Cortex of kidney (tissue), 1 donor: ENCODE data around the gene SUFU.

ENCODE experiments used
- DNase-seq: peaks from one replicate; lab custom pipeline; 2025; lab: John Stamatoyannopoulos, UW

Gene SUFU

DNA sequence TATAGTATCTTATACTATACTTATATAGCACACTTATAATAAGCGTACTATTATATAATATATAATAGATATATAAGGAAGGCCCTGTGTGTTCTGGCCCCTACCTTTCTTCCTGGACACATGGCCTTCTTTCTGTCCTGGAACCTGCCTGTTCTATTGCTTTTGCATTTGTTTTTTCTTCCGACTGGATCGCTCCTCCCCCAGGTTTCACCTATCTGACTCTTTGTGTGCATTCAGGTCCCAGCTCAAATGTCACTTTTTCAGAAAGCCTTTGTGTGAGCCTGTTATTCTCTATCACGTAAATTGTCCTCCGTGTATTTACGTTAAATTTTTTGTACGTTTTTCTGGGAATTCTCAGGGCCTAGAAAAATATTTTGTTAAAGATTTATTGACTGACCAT is 137.6 kb downstream of the SUFU start:
- DNase-seq: no peak

DNA sequence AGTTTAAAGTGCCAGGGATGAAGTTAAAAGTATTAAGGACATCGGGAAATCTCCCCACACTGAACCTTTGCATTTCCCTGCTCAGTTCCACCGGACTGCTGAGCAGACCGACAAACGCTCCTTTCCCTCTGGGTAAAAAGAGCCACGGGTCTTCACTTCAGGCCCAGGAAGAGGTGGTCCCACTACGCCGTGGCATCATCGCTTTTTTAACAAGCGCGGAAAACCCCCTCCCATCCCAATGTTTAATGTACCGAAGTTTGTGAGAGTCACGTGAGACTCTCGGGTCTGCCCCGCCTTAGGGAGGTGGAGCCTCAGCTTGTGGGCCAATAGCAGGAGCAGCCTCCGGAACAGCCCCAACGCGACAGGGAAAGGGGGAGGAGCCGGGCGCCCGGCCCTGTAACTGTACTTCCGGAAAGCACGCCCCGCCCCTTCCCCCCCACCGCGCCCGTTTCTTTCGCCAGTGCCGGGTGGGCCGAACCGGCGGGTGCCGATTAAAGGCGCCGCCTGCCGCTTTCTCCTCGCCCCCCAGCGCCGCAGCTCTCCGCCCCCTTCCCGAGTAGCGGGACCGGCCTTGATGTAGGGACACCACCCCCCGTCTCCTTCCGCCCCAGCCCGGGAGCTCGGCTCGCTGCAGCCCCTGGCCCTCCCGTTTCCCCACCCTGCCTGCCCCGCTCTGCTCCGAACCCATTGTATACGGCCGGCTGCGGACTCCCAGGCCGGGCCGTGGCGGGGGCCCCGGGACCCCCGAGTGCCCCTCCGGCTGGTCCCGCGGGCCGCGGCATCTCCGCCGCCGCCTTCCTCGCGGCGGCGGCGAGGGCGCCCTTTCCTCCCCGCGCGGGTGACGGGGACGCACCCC is 138.3 kb downstream of the SUFU start:
- DNase-seq: no peak

GRCh38 chr10:102642736-102643335 is 139.1 kb downstream of the SUFU start:
- no peak for DNase-seq

- no peak for DNase-seq
Observed at GRCh38 chr10:102643336-102644065, 139.7 kb downstream of the SUFU start.

DNA sequence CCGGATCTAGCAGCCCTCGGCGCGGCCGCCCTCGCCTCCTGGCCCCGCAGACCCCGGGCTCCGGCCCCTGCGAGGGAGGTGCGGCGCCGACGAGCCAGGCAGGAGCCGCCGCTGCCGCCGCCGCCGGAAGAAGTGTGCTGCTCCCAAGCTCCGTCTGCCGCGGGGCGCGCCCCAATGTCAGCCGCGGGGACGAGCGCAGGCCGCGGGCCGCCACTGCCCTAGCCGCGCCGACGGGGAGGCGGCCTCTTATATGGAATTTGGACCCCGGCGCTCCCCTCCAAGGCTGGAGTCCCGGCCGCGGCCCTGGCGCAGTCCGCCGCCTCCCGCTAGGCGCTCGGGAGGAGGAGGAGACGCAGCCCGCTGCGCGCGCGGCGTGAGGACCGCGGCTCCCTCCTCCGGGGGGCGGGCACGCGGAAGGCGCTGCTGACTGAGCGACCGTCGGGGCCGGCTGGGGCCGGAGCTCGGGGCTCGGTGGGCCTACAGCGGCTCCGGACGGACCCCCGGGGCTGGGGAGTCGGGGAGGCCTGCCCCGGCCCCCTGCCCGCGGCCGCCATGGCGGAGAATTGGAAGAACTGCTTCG is 140.4 kb downstream of the SUFU start, which contains the start of gene TRIM8:
Gene TRIM8 (plus strand): TSS at position 414 of the 580 bp plus-strand sequence. CDS start 139 bp downstream, at position 553.
- no peak for DNase-seq

GRCh38 chr10:102644646-102645387 is 141.0 kb downstream of the SUFU start:
- DNase-seq: no peak

- DNase-seq: no peak
Observed at GRCh38 chr10:102645388-102645740, 141.6 kb downstream of the SUFU start.

DNA sequence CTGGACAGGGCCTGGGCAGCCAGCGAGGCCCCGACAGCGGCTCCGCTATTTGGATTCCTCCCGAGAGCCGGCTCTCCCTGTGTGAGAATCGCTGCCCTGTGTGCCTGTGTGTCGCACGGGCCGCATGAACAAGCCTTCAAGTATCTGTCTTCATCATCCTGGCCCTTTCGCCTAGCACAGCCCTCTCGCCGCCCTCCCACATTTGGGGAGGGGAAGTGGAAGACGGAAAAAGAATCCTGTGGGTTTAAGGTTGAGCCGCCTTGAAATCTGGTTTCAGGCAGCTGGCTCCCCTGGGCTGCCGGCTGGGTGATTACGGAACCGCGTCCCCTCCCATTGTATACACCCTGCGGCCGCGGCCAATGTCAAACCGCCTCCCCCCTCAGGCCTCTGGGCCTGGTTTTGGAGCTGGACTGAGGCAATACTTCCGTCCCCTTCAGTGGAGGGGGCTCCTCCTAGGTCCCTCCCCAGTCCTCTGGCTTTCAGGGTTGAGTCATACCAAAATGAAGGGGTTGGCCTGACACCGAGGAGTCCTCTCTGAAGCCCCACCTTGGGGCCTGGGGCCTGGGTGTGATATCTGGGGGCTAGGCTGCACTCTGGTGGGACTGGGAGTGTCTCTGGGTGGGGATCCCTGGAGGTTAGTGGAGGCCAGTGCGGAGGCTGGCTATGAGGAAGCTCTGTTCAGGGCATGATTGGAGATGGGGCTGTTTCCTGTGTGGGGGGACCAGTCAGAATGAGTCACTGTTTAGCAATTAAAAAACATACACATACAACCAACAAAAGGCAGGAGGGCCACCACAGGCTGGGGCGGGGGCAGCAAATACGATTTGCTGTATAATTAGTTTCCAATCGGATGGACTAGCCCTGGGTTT is 142.2 kb downstream of the SUFU start:
- peak; percentile 13 for DNase-seq

GRCh38 chr10:102646610-102647442 is 143.1 kb downstream of the SUFU start:
- no peak for DNase-seq

DNA sequence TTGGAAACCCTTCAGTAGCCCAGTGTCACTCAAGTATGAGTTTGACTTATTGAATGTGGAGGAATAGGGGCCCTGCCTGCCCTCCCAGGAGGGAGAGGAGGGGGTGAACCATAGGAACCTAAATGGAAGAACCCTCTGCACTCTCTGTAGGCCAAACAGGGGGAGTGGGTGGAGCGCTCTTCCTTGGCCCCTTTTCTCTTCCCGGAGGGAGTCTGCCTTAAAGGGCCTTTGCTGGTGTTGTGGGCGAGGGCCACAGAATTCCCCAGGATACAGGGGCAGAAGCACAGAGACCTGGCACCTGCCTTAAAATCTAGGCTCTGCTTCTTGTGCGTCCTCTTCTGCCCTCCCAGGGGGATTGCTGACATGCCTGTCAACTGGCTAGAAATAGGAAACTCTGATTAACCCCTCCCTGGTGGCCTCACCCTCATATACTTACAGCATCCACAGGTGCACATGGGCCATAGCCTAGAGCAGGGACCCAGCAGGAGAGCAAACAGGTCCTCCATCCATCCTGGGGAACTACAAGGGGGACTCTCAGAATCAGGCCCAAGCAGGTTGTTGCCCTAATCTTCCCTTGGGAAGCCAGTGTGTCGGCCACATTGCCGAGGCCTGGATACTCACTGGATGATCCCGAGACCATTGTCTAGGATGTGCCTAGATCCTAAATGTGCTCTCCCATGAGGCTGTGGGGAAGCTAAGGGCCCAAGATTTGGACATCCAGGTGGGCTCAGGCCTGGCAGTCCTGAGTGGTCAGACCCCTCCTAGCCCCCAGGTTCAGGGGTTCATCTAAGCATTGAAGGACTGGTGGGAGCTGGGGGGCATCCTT is 143.9 kb downstream of the SUFU start:
- DNase-seq: no peak

- no peak for DNase-seq
Observed at GRCh38 chr10:102648269-102648888, 144.6 kb downstream of the SUFU start.

DNA sequence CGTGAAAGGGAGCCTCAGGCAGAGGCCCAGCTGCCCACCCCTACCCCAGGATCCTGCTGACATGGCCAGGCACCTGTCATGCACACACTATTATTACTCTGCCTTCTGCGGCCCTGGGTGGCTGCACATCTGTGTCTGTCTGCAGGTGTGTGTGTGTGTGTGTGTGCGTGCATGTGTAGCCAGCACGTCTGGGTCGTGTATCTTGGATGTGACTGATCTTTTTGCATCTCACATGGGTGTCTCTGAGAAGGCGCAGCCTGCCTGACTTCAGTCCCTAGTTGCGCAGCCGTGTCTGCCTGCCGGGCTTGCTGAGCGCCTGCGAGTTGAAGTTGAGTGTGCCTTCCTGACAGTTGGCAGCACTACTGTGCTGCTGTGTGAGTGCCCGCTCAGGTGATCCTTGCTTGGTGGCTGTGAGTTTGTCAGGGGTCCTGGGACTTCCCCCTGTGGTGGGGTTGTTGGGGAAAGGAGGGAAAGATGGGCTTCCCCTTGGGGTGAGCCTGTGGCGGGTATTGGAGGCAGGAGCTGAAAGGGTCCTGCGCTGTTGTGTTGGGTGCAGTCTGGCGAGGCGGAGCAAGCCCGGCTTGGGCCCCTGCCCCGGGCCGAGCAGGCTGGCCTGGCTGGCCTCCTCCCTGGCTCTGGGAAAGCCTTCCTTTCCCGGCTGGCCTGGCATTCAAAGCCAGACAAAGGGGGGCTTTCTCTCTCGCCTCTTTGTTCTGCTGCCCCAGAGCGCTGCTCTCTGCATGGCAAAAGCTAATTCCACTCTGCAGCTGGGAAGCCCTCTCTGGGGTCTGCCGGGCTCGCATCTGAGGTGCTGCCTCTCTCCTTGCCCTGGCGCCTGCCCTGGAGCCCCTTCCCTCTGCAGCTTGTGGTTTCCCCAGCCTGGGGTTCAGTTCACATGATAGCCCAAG is 145.4 kb downstream of the SUFU start:
- DNase-seq: no peak

- DNase-seq: no peak
Observed at GRCh38 chr10:102649797-102650654, 146.3 kb downstream of the SUFU start.

DNA sequence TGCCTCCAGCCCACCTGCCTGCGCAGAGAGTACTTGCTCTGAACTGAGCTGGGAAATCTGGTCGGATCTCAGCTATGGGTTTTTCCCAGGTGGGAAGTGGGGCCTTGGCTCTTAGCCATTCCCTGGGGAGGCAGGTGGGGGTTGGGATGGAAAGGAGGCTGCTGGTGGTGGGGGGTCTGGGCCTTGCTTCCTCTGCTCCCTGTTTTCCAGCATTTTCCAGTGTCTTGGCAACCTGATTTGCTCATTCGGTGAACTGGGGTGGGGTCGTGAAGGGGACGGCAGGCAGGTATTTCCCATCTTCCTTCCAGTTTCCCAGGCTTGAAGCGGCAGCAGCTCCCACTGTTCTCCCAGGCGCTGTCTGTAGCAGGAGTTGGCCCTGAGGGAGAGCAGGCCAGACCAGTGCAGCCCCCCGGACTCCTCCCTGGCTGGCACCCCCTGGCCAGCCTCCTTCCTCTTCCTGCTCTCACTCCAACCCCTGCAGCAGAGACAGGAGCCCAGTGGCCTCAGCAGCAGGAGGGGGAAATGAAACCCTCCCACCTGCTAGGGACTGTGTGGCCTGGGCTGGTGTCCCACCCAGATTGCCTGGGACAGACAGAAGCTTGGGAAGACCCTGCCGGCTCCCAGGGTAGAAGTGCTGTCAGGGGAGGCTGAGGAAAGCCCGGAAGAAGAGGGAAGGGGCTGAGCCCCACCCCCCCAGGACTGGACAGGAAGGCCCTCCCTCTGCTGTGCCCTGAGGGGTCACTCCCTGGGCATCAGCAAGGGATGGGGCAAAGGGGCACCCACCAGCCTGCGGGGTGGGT is 147.1 kb downstream of the SUFU start:
- DNase-seq: no peak

- no peak for DNase-seq
Observed at GRCh38 chr10:102651455-102652169, 147.8 kb downstream of the SUFU start.
